Stimulated activated CD8-positive, alpha-beta memory T cell treated with anti-CD3 and anti-CD28 coated beads, Interleukin-4, amount 100 ng/mL, for 24 hours (primary cell): ENCODE measurements around the gene GNG14.
"Not testable (repeated sequence)": the region's sequence is repeated elsewhere in the genome, so short reads cannot be mapped to it uniquely, and the experiment has no call there.

Source experiments
- DNase-seq: peaks from one replicate; pipeline ENCODE4 v3.0.0-alpha.2; 2020; ENCODE audit warnings: low read depth

GNG14 gene

DNA sequence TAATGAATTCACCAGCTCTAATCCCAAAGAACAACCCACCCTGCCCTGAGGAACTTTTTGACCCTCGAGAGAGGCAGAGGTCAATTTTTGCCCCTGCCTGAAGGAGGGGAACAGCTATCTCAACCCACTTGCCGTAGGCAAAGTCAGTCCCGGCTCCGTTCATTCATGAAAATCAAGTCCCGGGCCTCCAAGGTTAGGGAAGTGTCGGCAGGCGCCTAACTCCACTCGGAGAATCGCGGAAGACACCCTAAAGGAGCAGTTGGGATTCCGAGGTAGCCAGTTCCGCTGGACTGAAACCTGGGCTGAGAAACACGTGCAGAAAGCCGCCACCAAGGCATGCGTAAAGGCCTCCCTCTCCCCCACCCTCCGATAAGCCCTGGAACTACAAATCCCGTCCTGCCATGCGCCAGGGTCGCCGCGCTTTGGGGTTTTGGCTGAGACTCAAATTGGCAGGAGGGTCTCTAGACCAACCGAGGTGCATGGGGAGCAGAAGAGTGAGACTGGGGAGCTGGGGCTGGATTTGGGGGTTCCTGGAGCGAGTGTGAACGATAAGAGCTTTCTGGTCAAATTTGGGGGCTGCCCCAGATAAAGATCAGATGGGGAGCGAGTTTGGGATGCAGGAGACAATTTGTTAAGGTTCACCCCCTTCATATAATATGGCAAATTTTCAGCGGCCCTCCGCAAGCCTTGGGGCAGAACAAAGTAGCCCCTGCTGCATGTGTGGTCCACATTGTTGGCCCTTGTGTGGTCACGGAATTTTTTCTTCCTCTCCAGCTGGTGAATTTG is 36.0 kb downstream of the GNG14 start, which contains the start of gene TNPO2:
TNPO2 (minus strand) TSS at position 292 of the 786 bp plus-strand sequence. CDS start 2,955 bp downstream, outside the sequence.
- DNase-seq, result peak; percentile 51

DNA sequence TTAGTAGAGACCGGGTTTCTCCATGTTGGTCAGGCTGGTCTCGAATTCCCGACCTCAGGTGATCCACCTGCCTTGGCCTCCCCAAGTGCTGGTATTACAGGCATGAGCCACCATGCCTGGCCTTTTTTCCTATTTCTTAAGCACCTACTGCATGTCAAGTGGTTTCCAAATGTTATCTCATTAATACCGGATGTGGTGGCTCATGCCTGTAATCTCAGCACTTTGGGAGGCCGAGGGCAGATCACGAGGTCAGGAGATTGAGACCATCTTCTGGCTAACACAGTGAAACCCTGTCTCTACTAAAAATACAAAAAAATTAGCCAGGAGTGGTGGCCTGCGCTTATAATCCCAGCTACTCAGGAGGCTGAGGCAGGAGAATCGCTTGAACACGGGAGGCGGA is 37.8 kb downstream of the GNG14 start:
- not testable (repeated sequence) for DNase-seq

DNA sequence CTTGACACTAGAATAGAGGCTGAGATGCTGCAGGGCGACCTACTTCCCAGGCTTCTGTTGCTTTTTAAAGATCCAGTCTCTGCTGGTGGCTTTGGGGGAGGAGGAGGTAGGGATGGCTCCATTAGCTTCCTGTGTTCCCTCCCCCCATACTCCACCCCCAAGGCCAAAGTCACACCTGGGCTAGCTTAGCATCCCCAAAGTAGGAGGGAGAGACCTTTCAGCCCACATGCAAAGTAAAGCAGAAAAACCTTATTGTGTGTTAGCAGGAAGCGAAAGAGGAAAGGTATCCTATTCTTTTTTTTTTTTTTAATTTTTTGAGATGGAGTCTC is 39.2 kb downstream of the GNG14 start:
- DNase-seq, result no peak

DNA sequence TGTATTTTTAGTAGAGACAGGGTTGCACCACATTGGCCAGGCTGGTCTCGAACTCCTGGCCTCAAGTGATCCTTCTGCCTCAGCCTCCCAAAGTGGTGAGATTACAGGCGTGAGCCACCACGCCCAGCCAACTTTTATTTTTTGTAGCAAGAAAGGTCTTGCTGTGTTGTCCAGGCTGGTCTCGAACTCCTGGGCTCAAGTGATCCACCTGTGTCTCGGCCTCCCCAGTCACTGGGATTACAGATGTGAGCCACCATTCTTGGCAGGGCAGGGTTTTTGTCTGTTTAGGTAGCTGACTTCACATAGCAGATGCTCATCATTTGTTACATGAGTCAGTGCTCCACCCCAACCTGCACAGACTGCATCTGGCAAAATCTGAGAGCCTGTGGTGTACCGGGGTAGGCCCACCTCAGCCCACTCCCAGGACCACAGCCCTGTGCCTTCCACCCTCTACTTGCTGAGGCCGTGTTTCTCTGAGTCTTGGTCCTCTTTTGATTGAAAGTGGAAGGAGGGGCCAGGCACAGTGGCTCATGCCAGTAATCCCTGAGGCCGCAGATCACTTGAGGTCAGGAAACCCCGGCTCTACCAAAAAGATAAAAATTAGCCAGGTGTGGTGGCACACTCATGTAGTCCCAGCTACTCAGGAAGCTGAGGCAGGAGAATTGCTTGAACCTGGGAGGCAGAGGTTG is 40.1 kb downstream of the GNG14 start:
- DNase-seq, result no peak

DNA sequence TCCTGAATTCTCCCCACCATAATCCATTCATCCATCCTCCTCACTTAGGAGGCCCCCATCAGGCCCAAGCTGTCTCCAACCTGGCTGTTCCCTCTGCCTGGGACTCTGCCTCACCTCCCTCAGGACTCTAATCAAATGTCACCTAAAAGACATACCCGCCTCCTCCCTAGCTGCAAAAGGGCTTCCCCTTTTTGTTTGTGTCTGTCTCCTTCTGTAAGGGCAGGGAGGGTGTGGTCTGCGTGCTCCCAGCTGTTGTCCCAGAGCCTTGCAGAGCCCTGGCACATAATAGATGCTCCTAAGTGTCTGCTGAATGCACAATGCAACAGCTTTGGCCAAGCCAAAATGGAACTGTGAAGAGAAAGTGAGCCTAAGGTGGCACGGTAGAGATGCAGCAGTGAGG is 42.3 kb downstream of the GNG14 start:
- DNase-seq, result no peak

DNA sequence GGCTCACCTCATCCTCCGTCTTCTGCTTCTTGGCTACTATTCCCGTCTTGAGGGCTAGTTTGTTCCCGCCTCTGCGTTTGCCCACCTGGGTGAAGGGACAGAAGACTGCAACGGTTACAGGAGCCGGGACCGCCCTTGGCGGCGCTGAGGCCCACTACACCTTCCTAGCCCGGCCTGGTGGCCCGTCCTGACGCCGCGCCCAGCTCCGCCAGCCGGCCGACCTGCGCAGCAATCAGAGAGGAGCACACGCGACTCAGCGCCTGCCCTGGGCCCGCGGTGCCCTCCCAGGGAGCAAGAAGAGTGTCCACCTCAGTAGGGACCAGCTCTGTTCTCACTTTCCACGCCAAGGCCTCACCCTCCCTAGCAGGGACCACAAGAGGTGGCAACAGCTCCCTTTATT is 43.5 kb downstream of the GNG14 start:
- DNase-seq, result no peak

DNA sequence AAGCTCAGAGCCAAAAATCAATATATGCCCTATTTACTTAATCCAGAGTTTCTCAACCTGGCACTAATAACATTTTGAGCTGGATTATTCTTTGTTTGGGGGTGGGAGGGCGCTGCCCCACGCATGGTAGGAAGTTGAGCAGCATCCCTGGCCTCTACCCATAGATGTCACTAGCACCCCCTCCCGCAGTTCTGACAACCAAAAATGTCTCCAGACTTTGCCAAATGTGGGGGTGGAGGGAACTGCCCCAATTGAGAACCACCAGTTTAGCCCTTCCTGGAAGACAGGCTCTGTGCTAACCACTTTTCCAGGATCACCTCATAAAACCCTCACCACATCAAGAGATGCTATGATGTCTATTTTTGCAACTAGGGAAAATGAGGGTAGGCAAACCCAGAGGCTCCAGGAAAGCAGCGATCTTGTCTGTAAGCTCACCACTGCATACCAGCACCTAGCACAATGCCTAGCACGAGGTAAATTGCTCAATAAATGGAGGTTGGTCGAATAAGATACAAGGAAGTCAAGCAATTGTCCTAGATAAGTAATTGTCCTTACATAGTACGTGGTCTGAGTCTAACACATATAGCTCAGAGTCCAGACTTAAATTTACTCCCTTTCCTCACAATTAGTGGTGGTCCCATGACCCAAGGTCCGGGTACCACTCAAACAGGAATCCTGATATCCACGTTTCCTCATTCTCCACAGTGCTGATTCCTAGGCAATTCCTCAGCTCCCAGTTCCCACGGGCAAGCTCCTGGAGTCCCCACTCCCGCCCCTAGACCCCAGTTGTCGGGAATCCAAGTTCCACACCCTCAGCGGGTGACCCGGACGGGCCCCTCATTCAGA is 45.8 kb downstream of the GNG14 start:
- peak; percentile 40 for DNase-seq

DNA sequence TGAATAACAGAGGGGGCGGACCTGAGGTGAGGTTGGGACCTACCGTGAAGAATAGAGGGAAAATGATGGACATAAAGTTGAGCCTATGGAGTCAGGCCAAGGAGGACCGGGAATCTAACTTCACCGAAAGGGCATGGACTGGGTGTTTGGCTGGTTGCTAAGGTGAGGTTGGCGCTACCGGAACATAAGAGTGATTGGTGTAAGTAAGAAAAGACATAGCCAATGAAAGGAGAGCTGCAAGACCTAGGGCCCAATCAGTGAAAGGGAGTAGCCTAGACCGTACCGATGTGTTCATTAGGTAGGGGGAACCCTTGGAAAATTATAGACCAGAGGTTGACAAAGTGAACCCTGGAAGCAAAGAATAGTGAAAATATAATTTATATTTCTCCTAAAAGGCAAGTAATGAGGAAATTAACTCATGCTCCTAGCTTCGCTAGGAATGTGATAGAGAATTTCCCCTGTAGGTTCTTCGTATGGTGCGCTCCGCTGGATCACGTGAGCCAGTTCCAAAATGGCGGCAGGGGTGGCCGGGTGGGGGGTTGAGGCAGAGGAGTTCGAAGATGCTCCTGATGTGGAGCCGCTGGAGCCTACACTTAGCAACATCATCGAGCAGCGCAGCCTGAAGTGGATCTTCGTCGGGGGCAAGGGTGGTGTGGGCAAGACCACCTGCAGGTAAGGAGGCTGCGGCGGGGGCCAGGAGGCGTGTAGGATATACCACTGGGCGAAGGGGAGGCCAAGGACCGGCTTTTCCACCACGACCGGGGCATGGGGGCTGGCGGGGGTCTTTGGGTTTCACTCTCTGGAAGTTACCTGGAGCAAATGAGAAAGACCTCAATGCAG is 49.4 kb downstream of the GNG14 start, which contains the start of gene GET3:
GET3 (plus strand) TSS at position 503 of the 840 bp plus-strand sequence; CDS start at position 512, 9 bp downstream.
- DNase-seq, result peak; percentile 59

DNA sequence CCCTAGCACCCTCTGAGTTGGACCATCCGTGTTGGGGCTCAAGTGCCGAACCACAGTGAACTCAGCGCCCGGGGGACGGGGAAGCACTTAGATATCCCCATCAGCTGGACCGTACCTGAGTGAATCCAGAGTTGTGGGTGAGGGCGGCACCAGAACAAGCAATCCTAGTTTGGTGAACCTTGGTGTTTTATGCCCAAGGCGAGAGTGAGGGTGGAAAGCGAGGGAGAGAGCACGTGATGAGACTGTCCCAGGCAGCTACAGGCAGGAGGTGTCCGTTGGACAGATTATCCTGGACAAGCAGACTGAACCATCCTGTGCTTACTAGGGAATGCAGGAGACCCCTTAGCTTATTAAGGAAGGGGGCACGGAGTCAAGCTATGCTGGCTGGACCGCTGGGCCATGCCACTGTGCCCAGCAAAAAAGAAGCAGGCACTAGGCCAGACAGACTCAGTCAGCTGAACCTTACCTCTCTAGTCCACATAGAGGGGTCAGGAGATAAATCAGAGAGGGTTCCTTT is 50.1 kb downstream of the GNG14 start:
- no peak for DNase-seq
